HFF-Myc (cell line): ENCODE measurements around the gene BAG3.

Experiments used
- DNase-seq: peaks from one replicate; pipeline ENCODE4 v3.0.0-alpha.2; 2011; ENCODE audit warnings: low read depth; ENCODE audit errors: extremely low read depth
- H3K4me3 ChIP-seq: replicated peaks from 2 replicates; pipeline ENCODE4 v1.5.1; 2011; ENCODE audit warnings: low read depth, mild to moderate bottlenecking, control low read depth, low read length
- TF ChIP-seq, protein P1 (sequence below): IDR thresholded peaks from 2 replicates; pipeline ENCODE4 v1.5.1; 2012; ENCODE audit warnings: mild to moderate bottlenecking, low read depth, low read length, control low read depth; ENCODE audit errors: missing control alignments

BAG3 gene

DNA sequence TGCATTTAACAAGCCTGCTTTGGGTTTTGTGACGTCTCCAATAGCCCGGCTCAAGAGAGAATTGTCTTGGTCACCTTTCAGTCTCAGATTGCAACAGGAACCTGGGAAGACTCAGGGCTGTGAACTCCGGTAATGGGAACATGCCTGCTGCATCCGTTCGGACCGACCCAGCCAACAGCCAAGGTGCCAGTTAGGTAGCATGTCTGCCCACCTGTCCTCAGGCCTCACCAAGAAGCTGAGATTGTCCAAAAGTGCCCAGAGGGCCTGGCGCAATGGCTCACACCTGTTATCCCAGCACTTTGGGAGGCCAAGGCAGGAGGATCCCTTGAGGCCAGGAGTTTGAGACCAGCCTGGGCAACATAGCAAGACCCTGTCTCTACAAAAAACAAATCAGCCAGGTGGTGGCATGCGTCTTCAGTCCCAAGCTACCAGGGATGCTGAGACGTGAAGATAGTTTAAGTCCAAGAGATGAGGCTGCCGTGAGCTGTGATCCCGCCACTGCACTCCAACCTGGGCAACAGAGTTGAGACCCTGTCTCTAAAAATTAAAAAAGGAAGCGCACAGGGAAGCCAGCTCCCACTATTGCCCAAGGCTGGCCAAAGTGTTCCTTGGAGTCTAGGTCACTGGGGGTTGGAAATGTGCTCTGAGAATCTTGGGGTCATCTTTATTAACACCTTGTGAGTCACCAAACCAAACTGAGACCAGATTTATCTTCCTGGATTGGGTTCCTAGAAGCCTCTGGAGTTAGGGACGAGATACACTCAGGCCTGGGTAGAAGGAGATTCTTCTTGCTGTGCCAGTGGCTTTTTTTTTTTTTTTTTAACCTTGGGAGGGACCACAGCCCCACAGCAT lies 26.9 kb downstream of the BAG3 start:
- TF ChIP-seq, protein P1, sequence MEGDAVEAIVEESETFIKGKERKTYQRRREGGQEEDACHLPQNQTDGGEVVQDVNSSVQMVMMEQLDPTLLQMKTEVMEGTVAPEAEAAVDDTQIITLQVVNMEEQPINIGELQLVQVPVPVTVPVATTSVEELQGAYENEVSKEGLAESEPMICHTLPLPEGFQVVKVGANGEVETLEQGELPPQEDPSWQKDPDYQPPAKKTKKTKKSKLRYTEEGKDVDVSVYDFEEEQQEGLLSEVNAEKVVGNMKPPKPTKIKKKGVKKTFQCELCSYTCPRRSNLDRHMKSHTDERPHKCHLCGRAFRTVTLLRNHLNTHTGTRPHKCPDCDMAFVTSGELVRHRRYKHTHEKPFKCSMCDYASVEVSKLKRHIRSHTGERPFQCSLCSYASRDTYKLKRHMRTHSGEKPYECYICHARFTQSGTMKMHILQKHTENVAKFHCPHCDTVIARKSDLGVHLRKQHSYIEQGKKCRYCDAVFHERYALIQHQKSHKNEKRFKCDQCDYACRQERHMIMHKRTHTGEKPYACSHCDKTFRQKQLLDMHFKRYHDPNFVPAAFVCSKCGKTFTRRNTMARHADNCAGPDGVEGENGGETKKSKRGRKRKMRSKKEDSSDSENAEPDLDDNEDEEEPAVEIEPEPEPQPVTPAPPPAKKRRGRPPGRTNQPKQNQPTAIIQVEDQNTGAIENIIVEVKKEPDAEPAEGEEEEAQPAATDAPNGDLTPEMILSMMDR = no peak
- H3K4me3 ChIP-seq = no peak overlapping the region
- DNase-seq = no peak

DNA sequence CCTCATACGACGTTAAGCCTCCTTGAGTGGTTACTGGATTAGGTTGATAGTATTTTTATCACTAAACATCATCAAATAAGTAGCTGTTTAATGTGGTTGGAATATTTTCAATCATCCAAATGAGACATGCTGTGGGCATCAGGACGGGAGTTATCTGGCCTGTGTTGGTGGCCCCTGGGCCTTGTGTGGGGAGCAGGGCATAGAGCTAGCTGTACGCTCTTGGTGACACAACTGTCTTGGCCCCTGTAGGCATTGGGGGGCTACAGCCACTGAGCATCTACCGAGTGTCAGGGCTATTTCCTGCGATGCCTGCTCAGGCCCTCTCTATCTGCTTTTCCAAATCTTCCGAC lies 28.3 kb downstream of the BAG3 start:
- TF ChIP-seq, protein P1 = no peak
- no peak overlapping the region for H3K4me3 ChIP-seq
- DNase-seq = no peak

DNA sequence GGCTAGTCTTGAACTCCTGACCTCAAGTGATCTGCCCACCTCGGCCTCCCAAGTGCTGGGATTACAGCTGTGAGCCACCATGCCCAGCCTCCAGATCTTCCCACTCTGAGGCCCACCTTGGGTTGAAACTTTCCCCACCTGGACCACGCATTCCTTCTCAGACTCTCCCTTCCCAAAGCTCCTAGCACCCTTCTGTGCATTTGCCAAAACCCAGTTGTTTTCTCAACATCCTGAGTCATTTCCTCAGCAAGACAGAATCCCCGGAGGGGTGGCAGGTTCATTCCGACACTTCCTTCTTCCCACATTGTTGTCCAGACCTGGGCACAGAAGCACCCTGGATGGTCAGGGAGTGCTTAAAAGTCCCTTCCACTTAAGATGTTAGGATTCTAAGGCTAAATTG lies 28.9 kb downstream of the BAG3 start:
- DNase-seq = peak; percentile 66
- no peak overlapping the region for H3K4me3 ChIP-seq
- TF ChIP-seq, protein P1 = no peak

DNA sequence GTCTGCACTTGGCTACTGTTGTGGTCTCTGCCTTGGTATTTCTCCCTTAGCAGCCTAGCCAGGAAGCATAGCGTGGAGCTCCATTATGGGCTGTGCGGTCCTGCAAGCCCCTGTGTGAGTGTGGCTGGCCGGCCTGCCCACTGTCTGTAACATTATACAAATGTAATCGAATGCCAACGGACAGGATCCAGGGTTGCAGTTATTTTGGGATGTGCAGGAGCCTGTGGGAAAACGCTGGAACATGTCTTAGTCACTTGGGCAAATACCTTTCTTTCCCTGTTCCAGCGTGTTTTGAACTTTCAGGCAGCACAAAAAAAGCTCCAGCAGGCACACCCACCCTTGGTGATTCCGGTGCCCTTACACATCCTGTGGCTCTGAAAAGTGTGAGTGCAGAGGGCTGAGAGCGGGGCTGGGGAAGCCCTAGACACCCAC lies 29.5 kb downstream of the BAG3 start:
- H3K4me3 ChIP-seq = no peak overlapping the region
- DNase-seq = no peak

DNA sequence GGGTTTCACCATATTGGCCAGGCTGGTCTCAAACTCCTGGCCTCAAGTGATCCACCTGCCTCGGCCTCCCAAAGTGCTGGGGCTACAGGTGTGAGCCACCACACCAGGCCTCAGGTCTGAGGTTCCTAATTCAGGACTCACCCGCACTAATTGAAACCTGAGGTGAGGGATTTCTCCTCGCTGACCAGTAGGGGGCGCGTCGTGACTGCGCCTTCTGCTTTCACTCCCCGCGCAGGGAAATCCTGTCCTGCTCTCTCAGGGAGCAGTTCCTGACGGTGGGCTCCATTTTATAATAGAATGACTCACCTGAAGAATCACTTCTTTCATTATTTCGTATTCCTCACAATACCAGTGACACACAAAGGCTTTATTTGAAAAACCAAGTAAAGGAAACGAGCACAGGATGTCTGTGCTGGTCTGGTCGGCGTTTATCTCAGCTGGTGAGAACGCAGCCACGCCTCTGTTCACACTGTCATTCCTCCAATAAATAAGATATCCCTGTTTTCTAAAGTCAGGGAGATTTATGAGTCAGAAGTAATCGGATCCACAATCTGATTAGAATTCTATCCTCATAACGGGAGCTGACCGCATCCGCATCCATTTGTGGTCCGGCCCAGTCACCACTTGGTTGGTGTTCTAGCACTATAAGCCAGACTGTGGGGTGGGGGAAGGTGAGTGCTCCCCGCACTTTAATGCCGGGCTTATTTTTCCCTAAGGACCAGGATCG lies 35.4 kb downstream of the BAG3 start:
- TF ChIP-seq, protein P1 = peak; percentile 79
- H3K4me3 ChIP-seq = peak overlapping the region; percentile 23
- DNase-seq = no peak

More for the DNA sequence above, 29.5 kb downstream of the BAG3 start:
- TF ChIP-seq, protein P1 = no peak

DNA sequence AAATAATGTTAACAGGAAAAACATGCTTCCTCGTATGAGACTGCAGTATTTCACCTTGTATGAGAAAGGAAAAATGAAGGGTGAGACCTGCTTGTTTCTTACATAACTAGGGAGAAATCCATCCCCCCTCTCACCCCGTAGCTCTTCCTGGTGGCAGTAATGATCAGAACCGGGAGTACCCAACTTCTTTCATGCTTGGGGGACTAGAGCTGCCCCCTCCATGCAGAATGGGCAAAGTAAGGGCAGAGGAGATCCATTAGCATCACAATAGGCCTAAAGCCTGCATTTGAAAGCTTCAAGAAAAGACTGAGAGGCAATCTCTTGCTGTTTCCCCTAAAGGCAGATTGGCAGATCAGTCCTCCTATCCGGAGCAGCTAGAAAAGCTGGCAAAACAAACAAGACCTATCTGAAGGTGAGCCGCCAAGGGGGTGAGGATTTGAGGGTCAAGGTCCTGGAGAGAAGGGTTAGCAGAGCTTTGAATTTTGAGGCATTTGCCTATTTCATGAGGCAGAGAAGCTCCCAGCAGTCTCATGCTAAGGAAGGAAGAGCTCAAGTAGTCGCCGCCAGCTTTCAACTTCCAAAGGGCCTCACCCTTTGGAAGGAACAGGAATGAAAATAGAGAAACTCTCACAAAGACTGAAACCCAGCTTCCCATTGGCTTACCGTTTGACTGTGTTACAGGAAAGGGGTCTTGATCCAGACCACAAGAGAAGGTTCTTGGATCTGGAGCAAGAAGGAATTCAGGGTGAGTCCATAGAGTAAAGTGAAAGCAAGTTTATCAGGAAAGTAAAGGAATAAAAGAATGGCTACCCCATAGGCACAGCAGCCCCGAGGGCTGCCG lies 36.2 kb downstream of the BAG3 start:
- TF ChIP-seq, protein P1 = no peak
- H3K4me3 ChIP-seq = no peak overlapping the region
- DNase-seq = no peak
